Measurements from ENCODE around the gene FGGY.
"Not testable (repeated sequence)": the region's sequence is repeated elsewhere in the genome, so short reads cannot be mapped to it uniquely, and the experiment has no call there.

Gene FGGY

DNA sequence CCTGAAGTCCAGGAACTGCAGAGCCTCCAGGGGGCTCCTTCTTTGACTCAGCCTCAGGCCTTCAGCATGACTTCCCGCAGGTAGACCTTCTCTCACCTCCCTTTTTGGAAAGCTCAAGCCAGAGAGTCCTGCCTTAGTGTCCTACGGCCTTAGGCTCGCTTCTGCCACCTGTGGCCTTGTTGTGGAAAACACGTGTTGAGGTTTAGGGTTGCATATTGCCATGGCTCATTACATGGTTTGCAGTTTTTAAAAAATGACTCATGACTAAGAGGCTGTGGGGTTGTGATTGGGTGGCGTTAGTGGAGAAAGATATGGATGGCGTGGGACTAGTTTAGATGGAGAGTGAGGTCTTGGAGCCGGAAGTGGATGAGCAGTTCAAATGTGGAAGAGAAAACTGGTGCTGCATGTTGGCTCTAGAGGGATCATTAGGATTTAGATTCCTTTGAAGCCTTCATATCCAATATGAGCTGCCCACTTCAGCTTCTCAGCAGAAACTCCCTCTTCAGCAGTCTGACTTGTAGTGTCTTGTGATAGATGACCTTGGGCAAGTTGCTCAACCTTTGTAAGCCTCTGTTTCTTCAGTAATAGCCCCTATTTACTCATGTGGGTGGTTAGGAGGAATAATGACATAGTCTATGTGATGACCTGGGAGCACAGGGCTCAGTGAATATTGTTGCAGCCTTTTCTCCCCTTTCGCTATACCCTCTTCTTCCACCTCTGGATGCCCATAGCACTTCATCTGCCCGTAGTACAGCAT lies 6.5 kb upstream of the FGGY start:
- no peak for DNase-seq

DNA sequence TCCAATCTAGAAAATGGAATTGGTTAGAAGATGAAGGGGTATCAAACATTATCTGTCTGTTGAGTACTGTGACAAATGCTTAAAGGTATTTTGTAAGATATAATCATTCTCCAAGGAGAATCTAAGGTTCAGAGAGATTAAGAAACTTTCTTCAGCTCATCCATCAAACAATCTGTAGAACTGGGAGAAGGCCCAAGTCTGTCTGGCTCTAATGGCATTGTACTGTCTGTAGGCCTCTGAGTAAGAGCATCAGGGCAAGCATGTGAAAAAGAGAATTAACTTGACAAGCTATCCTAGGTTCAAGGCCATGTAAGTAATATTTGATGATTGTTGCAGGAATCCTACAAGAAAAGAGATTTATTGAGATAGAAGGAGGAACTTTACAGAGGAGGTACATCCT lies 5.3 kb upstream of the FGGY start:
- DNase-seq, result no peak

DNA sequence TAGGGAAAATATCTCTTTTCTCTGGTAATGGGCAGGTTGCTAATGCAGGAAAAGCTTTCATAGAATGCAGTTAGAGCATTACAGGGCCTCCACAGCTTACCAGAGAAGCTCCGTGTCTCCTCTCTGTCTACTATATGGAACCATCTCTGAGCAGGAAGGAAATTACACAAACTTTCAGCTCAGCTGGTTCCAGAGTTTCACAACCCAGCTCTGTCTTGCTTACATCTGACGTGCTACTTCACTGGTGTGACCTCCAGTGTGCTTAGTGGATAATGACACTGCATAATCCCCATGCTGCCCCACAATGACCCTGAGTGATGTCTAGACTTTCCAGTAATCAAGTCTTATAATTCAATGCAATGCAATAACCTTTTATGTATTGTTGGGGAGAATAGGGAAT lies 4.3 kb upstream of the FGGY start:
- DNase-seq, result no peak

DNA sequence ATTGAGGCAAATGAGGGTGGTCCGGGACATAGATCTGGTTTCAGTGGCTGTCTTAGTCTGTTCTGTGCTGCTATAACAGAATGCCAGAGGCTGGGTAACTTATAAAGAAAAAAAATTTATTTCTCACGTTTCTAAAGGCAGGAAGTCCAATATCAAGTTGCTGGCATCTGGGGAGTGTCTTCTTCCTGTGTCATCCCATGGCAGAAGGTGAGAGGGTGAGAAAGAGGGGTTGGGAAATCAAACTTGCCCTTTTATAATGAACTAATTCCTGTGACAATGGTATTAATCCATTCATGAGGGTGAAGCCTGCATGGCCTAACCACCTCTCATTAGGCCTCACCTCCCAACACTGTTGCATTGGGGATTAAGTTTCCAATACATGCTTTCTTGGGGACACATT lies 3.7 kb upstream of the FGGY start:
- DNase-seq, result no peak

DNA sequence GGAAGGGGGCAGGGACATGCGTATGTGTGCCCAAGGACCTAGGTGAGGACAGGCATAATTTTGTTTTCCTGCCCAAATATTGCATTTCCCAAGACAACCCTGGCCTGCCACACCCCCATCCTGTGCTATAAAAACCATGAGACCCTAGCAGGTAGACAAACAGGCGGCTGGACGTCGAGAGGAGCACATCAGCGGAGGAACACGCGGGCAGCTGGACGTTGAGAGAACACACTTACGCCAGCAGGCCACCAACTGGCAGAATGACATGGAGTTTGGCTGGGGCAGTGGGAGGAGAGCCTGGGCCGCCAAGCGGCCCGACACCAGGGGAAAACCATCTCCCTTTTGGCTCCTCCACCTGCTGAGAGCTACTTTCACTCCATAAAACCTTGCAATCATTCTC lies 3.0 kb upstream of the FGGY start:
- no peak for DNase-seq

DNA sequence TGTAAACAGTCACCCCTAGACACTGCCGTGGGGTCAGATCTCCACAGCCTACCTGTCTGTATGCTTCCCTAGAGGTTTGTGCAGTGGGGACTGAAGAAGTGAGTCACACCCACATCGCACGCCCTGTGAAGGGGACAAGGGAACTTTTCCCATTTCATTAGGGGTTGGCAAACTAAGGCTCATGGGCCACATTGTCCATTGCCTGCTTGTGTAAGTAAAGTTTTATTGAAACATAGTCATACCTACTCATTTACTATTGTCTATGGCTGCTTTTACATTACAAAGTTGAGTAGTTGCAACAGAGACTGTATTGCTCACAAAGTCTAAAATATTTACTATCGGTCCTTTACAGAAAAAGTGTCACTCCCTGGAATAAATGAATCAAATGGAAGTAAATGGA lies 2.5 kb upstream of the FGGY start:
- no peak for DNase-seq

DNA sequence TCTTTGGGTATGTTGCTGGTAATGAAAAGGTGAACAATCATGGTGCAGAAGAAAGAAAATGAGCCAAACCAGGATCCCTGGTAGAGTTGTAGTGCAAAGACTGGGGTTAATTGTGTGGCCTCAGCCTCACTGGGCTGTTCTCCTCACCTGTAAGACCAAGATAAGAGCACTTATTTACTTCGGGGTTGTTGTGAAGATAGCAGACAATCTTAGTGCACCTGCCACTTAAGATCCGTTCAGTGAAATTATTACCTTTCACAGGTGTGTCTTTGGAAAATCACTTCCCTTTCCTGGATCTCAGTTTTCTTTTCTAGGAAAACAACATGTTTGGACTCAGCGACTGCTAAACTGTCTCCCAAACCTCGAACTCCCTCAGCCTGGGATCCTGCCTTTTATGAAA lies 1.3 kb upstream of the FGGY start:
- no peak for DNase-seq

DNA sequence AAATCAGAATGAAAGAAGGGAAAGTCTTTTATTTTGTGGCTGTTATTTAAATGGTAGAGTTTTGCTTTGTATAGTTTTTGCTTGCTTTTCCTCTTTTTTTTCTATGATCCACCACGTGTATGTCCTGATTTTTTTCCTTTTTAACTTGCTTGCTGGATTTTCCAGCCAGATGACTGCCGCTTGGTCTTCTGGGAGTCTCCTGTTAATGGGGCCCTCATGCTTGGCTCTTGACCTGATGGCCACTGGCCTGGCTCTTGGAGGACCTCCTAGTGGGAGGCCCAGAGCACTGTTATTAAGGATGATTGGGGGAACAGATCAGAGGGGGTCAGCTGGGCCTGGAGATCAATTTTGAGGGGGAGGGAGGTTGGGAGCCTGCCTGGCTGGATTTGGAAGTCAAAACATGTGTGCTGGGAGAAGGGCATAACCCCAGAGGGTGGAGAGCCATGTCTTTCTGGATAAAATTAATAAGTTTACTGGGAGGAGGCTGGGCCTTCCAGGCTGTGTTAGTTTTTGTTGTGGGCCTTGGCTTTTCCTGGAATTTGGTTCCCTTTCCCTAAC lies 1.2 kb downstream of the FGGY start:
- no peak for DNase-seq

DNA sequence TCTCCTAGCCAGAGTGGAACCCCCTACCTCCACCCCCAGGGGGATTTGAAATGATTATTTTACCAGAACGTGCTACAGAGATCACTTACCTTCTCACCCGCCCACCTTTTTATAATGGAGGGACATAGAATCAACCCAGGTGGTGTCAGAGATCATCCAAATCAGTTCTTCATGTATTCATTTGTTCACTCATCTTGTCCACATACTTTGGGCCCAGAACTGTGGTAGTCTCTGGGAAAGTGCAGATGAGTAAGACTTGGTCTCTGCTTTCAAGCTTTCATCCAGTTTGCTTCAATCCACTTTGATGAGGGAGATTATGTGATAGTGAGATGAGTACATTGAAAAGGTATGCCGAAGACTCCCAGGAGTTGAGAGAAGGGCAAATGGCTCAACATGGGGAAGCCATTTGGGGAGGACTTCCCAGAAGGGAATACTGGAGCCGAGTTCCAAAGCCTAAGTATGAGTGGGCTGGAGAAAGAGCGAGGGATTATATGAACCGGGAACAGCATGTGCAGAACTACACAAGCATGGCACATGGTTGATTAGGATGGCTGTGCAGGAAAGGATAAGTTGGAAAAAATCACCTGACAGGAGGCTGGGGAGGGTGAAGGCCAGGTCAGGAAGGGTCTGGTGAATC lies 1.9 kb downstream of the FGGY start:
- no peak for DNase-seq

DNA sequence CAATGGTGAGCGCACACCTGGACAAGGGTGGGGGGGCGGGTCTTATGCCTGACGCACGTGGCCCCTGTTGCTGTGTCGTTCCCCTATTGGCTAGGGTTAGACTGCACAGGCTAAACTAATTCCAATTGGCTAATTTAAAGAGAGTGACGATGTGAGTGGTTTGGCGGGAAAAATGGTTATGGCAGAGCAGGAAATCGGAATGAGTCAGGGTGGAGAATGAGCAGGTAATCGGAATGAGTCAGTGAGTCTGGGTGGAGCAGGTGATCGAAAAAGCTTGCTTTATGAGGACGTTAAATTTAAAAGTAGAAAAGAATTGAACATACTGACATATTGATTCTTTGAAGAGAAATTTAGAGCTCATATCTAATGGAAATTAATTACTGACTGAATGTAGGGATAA lies 2.8 kb downstream of the FGGY start:
- not testable (repeated sequence) for DNase-seq

DNA sequence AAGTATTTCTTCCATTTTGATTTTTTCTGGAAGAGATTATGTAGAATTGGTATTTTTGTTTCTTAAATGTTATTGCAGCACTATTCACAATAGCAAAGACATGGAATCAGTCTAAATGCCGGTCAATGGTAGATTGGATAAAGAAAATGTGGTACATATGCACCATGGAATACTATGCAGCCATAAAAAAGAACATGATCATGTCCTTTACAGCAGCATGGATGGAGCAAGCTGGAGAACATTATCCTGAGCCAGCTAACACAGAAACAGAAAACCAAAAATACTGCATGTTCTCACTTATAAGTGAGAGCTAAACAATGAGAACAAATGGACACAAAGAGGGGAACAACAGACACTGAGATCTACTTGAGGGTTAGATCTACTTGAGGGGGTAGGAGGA lies 5.4 kb downstream of the FGGY start:
- DNase-seq, result no peak

DNA sequence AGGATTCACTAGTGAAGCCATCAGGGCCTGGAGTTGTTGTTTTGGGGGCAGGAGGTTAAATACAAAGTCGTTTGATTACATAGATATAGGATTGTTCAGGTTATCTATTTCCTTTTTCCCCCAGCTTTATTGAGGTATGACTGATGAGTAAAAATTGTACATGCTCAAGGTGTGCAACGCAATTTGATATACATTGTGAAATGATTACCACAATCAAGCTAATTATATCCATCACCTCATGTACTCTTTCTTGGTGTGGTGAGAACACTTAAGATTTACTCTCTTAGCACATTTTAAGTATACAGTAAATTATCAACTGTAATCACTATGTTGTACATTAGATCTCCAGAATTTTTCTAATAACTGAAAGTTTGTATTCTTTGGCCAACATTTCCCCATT lies 6.0 kb downstream of the FGGY start:
- DNase-seq, result no peak

DNA sequence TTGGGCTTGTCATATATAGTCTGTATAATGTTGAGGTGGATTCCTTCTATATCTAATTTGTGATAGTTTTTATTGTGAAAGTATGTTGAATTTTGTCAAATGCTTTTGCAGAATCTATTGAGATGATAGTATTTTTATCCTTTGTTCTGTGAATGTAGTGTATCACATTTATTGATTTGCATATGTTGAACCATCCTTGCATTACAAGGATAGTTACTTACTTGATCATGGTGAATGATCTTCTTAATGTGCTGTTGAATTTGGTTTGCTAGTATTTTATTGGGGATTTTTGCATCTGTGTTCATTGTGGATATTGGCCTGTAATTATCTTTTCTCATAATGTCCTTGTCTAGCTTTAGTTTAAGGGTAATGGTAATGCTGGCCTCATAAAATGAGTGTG lies 8.3 kb downstream of the FGGY start:
- no peak for DNase-seq

DNA sequence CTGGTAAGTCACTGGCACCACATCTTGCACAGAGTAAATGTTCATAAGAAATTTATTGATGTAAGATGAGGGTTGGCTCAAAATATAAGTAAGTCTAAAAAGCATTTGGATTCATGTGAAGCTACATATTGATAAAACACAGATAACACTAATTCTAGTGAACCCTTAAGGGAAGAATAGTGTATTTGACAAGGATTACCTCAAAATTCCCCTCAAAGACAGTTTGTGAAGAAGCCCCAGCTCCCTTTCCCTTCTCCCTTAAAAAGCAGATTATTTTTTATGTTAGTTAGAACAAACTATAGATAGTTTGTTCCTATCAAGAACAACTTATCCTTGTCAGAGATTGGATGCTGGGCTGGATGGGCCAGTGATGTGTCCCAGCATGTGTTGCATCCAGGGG lies 10.7 kb downstream of the FGGY start:
- DNase-seq, result no peak

DNA sequence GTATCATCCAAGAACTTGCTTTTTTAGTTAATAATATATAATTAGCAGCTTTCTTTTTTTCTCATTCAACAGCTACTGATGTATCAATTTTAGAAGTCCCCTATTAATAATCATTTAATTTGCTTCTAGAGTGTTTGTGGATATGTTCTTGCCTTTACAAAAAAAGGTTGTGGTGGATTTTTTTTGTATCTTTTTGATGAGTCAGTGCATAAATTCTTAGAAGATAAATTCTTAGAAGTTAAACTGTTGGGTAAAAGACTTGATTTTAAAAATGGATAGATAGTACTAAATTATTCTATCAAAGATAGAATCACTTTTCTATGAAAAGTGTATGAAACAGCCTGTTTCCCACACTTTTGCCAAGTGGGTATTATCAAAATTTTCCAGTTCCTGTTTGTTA lies 11.9 kb downstream of the FGGY start:
- no peak for DNase-seq

DNA sequence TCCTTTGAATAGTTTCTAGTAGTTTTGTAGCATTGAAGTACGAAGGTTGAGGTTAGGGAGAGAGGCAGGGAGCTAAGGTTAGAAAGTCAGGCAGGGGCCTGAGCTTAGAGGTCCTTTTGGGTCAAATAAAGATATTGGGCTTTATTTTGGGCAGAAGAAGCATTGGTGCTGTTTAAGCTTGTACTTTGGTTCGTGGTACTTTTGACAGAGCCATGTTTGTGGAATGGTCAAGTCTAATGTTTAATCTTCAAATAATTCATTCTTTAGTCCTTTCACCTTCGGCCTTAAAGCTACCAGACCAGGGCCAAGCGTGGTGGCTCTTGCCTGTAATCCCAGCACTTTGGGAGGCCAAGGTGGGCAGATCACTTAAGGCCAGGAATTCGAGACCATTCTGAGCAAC lies 12.5 kb downstream of the FGGY start:
- DNase-seq, result no peak

DNA sequence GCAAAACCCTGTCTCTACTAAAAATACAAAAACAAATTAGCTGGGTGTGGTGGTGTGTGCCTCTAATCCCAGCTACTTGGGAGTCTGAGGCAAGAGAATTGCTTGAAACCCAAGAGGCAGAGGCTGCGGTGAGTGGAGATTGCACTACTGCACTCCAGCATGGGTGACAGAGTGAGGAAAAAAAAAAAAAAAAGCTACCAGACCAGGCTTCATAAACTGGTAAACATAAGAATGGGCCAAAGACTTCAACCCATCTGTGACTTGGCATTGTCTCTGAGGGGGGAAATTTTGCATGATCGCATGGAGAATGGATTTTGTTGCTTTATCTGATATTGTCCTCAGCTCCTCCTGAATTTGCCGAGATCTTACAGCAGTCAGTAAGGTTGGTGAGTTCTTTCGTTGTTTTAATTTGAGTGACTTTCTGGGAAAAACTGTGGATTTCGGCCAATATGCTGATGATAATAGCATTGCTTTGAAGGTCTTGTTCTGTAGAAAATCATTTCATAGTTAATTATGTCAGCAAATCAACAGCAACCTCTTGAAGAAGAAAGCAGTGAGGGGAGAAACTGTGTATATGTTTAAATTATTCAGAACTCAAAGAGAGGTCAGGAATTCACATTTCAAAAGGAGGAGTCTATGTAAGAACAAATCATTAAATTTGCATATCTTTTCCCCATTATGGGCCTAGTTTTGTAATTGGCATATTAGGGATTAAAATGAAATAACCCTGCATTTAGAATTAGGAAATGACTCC lies 13.1 kb downstream of the FGGY start:
- DNase-seq, result no peak

DNA sequence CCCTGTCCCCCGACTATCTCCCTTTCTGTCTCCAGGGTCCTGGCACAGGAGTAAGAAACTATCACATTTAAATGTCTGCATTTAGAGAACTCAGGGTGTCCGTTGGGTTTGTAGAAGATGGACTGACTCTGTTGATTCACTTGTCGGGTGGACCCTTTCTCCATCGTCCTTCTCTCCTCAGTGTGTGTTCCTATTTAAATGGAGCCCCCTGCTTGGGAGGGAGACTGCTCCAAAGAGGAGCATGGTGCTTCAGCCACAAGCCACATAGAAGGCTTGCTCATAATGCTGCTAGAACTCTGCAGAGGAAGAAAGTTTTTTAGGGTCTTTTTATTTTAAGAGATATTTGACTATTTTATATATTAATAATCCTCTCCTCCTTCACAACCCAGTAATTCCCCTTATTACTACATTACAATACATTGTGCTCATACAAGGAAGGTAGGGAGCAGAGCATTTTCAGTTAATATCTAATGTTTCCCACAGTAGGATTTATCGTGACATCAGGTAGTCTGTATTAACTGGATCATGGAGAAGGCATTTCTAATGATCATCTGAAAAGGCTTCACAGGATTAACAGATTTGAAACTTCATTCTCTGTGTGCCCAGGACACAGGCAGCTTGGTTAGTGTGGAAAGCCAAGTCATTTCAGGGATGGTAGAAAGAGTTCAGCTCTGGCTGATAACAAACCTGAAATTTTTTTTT lies 13.8 kb downstream of the FGGY start:
- DNase-seq, result no peak

DNA sequence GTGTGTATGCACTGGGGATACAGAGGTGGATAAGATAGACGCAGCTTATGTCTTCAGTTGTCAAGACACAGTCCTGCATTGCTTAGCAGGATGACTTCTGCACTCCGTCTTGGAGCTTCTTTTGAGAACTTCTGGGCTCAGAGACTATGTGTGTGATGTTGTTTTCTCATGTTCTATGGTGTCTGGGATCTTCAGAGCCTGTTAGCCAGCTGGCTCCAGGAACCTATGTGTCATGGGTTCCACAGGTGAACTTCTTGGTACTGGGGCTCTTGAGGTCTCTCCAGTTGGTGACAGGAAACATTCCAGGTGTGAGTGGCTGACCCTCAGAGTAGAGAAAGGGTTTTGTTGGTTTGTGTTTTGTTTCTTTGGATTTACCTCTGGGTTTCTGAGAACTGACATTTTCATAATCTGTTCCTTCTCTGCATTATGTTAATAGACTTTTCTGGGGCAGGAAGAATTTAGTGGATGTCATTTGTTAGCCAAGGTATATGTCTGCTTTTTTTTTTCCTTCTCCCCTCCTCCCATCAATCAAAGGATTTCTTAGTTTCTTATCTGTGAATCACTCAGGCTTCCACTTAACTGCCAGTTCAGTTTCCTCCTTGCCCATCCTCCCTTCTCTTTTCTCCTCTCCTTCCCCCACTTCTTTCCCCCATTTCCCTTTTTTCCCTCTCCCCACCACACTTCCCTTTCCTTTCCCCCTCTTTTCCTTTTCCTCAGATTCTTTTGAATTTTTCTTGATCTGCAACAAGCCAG lies 18.1 kb downstream of the FGGY start:
- no peak for DNase-seq

DNA sequence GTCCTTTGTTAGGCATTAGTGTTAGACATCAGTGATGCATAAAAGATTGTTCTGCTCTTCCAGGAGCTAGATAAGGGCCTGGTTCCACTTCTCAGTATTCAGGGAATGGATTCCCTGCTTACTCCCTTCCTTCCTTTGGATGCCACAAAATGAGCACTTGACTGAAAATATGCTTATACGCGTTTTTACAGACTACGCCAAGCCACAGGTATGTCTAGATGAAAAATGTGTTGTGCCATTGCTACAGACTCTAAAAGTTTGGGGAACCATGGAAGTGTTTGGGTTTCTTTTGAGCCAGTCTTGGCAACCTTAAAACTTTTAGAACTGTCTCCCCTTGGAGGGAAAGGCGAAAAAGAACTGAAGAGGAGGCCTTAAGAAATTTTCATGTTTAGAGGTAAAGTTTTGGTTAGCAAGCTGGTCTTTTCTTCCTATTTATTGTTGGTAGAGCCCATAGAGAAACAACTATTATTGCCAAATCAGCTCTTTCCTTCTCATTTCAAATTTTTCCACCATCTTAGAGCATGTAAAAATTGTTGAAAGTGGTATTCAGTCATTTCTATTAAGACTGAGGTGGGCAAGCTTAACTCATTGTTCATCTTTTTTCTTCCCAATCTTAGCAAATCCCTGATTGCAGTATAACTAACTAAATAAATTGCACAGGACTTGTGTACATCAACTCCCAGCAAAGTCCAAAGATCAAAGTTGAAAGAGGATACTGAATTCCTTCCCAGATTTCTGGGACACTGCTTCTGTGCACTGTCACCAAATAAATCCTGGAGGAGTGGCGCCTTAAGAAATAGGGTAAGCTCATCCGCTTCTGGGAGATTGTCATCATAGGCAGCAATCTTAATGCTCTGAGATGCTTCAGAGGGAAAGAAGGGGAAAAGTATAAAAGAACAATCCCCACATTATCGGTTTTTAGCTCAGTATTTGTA lies 18.9 kb downstream of the FGGY start:
- no peak for DNase-seq

DNA sequence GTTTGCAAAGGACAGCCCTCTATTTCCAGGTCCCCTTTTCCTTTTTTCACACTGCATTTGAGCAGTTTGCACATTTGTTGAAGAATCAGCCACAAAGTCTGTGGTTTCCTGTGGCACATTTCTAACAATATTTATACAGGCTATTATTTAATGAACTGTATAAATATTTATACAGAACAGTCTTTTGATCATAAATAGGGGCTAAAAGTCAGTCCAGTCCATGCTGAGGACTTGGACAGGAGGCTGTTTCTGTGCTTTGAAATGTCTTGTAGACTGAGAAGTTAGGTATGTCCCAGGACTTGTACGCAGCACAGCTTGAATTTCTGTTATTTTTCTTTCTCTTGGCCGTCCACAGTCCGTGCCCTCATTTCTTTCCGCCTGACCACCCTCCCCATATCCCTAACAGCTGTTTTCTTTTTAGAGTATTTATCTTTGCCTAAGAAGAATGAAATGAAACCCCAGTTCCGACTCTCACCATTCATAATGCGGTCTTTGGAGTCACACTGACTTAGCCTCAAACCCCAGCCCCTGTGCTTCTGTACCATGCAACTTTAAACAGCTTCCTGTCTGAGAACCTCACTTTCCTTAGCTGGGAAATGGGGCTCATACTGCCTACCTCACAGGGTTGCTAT lies 19.7 kb downstream of the FGGY start:
- DNase-seq, result no peak

Measured in stimulated activated CD4-positive, alpha-beta T cell treated with anti-CD3 and anti-CD28 coated beads, Interleukin-12 subunit alpha, Interleukin-12 subunit beta, amount 100 ng/mL, for 4 hours (primary cell).